Transverse colon (tissue), 4 donors: ENCODE data around the gene SMDT1.

Experiments
- EP300 ChIP-seq: sonication (generic); formaldehyde crosslinking; IDR thresholded peaks from one replicate; pipeline ENCODE4 v1.6.1; 2017; ENCODE audit warnings: antibody characterized with exemption, low read depth
- POLR2A ChIP-seq: fragments of 450-650 bp; IDR thresholded peaks from one replicate; pipeline ENCODE4 v1.6.1; 2016; ENCODE audit warnings: antibody characterized with exemption, mild to moderate bottlenecking, moderate library complexity
- POLR2AphosphoS5 ChIP-seq, 3 donors: sonication (generic); formaldehyde crosslinking; IDR thresholded peaks; one replicate each; pipeline ENCODE4 v1.6.1; 2016; ENCODE audit warnings: antibody characterized with exemption in 3 of 3
- TF ChIP-seq, protein P1 (sequence below), 5 experiments: fragments of 200-600 bp in 3 of 5; fragments of 450-650 bp in 2 of 5; sonication (generic) in 3 of 5; IDR thresholded peaks; 1 replicate in 2 of 5; 2 replicates in 3 of 5; pipeline ENCODE4 v1.5.1; 2016 to 2017; ENCODE audit warnings: antibody characterized with exemption in 5 of 5, inconsistent platforms in 3 of 5, mild to moderate bottlenecking in 2 of 5, moderate library complexity in 1 of 5

DNA sequence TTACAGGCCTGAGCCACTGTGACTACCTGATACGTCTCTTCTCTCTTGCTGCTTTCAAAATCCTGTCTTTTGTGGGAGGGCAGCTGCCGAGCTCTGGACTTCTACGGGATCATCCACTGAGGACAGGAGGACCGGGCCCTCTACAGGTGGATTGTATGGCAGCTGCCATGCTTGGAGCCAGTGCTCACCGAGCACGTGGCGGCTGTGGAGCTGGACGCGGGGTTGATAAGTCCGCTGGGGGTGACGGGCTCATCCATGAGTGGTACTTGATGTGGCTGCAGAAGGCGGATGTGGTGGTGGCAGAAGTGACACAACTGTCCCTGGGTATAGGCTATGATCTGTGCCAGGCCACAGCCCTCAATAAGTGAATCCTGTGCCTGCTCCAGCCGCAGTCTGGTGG lies 53.0 kb downstream of the SMDT1 start:
- TF ChIP-seq POLR2AphosphoS5 (IDR thresholded peaks at IDR 0.05) (no peak), POLR2A (no peak), EP300 (no peak)
- TF ChIP-seq, protein P1, sequence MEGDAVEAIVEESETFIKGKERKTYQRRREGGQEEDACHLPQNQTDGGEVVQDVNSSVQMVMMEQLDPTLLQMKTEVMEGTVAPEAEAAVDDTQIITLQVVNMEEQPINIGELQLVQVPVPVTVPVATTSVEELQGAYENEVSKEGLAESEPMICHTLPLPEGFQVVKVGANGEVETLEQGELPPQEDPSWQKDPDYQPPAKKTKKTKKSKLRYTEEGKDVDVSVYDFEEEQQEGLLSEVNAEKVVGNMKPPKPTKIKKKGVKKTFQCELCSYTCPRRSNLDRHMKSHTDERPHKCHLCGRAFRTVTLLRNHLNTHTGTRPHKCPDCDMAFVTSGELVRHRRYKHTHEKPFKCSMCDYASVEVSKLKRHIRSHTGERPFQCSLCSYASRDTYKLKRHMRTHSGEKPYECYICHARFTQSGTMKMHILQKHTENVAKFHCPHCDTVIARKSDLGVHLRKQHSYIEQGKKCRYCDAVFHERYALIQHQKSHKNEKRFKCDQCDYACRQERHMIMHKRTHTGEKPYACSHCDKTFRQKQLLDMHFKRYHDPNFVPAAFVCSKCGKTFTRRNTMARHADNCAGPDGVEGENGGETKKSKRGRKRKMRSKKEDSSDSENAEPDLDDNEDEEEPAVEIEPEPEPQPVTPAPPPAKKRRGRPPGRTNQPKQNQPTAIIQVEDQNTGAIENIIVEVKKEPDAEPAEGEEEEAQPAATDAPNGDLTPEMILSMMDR (IDR thresholded peaks at IDR 0.05) = no peak
